Activated CD4-positive, CD25-positive, alpha-beta regulatory T cell treated with anti-CD3 and anti-CD28 coated beads, Interleukin-2, amount 50 U/mL, for 16 hours (primary cell): Measurements from ENCODE around the gene DNAJC30.

Experiments
- DNase-seq: peaks from one replicate; pipeline ENCODE4 v3.0.0-alpha.2; 2020; ENCODE audit warnings: low read depth, low spot score

The DNAJC30 gene

GRCh38 chr7:73708961-73709549 lies 25.8 kb upstream of the DNAJC30 start:
- DNase-seq: no peak

GRCh38 chr7:73707045-73707631 lies 23.9 kb upstream of the DNAJC30 start:
- no peak for DNase-seq

- DNase-seq: no peak
These were observed 23.1 kb upstream of the DNAJC30 start for GRCh38 chr7:73706126-73707044.

- no peak for DNase-seq
These were observed 22.3 kb upstream of the DNAJC30 start for GRCh38 chr7:73705551-73705920.

GRCh38 chr7:73704640-73705550 lies 21.6 kb upstream of the DNAJC30 start:
- DNase-seq: no peak

GRCh38 chr7:73703757-73704639 lies 20.7 kb upstream of the DNAJC30 start:
- no peak for DNase-seq

- no peak for DNase-seq
These were observed 20.0 kb upstream of the DNAJC30 start for GRCh38 chr7:73703225-73703624.

GRCh38 chr7:73702665-73703064 lies 19.4 kb upstream of the DNAJC30 start:
- no peak for DNase-seq

GRCh38 chr7:73702226-73702625 lies 19.0 kb upstream of the DNAJC30 start:
- no peak for DNase-seq

- DNase-seq: no peak
These were observed 18.2 kb upstream of the DNAJC30 start for GRCh38 chr7:73701357-73701995.

- no peak for DNase-seq
These were observed 17.4 kb upstream of the DNAJC30 start for GRCh38 chr7:73700581-73701134.

GRCh38 chr7:73700069-73700423 lies 16.8 kb upstream of the DNAJC30 start:
- no peak for DNase-seq

- DNase-seq: no peak
These were observed 16.3 kb upstream of the DNAJC30 start for GRCh38 chr7:73699370-73700068.

GRCh38 chr7:73698410-73698809 lies 15.2 kb upstream of the DNAJC30 start:
- DNase-seq: no peak

- no peak for DNase-seq
These were observed 13.1 kb upstream of the DNAJC30 start for GRCh38 chr7:73696372-73696771.

GRCh38 chr7:73690646-73691045 lies 7.4 kb upstream of the DNAJC30 start:
- DNase-seq: no peak

GRCh38 chr7:73688288-73688687 lies 5.0 kb upstream of the DNAJC30 start:
- no peak for DNase-seq

- DNase-seq: no peak
These were observed 2.1 kb upstream of the DNAJC30 start for GRCh38 chr7:73685311-73685710.
